ENCODE data around the gene GPATCH1.

- no peak for TF ChIP-seq CTCF (conservative IDR thresholded peaks at IDR 0.05; ENCODE audit: low read length)
- TF ChIP-seq EZH2phosphoT487 (IDR thresholded peaks at IDR 0.05; ENCODE audit: borderline replicate concordance, low read depth, low read length): no peak
Observed at GRCh38 chr19:33150852-33151518, 70.0 kb downstream of the GPATCH1 start.

All from OCI-LY7 (cell line).